Adrenal gland (tissue), 5 donors: Measurements from ENCODE around the gene ACTN1.

Experiments used
- POLR2A ChIP-seq, 2 donors: fragments of 450-650 bp; IDR thresholded peaks; one replicate each; pipeline ENCODE4 v1.6.1; 2017; ENCODE audit warnings: antibody characterized with exemption in 2 of 2, mild to moderate bottlenecking in 2 of 2, moderate library complexity in 1 of 2
- TF ChIP-seq, protein P1 (sequence below), 6 experiments: fragments of 450-650 bp in 4 of 6; fragments of 200-600 bp in 2 of 6; sonication (generic) in 1 of 6; IDR thresholded peaks; 1 replicate in 5 of 6; 2 replicates in 1 of 6; pipeline versions ENCODE4 v1.5.1 to v1.8.0; 2016 to 2021; ENCODE audit warnings: antibody characterized with exemption in 6 of 6, mild to moderate bottlenecking in 2 of 6, moderate library complexity in 1 of 6
- donor health status: DM: no; HTN: no; CAD: no.

DNA sequence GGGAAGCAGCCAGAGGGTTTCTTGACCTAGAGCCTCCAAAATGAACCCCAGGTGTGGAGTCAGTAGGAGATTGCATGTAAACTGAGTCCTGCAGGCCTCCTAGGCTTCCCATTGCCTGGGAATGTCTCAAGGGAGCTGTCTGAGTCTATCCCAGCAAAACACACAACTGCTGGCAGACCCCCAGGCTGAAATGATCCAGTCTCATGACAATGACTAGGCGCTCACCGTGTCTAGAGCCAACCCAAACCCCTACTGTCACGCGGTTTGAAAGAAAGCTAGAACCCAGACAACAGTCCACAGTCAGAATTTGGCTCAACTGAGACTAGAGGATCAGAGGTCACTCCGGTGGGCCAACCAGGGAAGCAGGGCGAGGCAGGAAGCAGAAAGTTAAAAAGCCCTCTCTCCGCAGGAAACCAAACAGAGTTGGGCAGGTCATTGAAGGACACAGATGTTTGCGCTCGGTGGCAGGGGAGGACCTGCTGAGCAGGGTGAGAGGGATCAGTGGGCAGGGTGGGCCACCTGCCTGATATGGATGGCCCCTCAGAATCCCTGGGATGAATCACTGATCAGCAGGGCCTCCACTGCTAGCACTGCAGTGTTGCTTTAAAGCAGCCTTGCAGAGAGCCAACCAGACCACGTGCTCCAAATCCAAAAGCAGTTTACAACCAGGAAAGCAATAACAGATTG, 23.8 kb downstream of the ACTN1 start:
- TF ChIP-seq POLR2A (IDR thresholded peaks at IDR 0.05): no peak
- TF ChIP-seq, protein P1, sequence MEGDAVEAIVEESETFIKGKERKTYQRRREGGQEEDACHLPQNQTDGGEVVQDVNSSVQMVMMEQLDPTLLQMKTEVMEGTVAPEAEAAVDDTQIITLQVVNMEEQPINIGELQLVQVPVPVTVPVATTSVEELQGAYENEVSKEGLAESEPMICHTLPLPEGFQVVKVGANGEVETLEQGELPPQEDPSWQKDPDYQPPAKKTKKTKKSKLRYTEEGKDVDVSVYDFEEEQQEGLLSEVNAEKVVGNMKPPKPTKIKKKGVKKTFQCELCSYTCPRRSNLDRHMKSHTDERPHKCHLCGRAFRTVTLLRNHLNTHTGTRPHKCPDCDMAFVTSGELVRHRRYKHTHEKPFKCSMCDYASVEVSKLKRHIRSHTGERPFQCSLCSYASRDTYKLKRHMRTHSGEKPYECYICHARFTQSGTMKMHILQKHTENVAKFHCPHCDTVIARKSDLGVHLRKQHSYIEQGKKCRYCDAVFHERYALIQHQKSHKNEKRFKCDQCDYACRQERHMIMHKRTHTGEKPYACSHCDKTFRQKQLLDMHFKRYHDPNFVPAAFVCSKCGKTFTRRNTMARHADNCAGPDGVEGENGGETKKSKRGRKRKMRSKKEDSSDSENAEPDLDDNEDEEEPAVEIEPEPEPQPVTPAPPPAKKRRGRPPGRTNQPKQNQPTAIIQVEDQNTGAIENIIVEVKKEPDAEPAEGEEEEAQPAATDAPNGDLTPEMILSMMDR (IDR thresholded peaks at IDR 0.05): no peak
